ENCODE results near the gene ZNF48. TPM values are rescaled to one million over a fixed set of nuclear protein-coding genes. Genes with fewer than 3 reads are reported as not detected.

The ZNF48 gene
- total RNA-seq, 6 donors from 2014 or later: 6.8 to 29.2 (median 10.9) TPM

DNA sequence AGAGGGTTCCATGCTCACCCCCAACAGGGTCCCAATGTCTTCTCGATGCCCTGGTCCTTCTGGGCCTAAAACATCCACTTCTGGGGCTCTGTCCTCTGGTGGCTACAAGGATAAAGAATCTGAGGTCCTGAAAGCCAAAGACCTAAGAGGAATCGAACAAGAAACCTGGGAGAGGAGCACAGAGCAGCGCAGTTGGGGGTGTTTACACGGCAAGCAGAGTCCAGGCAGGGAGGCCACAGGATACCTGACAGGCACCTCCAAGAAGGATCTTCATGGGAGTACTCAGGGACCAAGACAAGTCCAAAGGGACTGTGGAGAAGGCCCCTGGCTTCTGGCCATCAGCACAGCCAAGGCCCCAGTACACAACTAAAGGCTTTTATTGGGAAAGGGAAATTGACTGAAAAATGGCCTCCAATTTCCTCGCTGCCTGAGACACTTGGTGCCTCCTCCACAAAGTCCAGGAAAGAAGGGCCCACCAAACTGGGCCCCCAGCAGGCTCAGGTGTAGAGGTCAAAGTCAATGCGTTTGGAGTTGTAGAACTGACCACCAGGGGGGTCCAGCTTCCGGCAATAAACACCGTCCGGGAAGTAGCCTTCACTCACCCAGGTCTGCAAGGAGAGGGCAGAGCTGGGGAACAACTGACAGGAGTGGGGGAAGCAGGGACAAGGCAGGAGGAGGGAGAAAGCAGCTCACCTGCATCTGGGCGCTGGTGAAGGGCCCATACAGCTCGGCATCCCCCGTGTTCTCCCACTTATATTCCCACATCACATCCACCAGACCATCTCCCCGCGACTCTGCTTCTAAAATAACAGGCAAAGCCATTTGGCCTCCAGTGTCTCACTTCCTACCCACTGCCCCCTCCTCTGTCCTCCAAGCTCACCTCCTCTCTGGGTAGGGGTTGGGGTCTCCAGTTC, 42.5 kb upstream of the ZNF48 start:
- Histone ChIP-seq H3K4me3 (no peak overlapping the region), H3K27ac (peak overlapping the region; percentile 46 to 97 (median 76)), H3K4me1 (peaks cover 42 to 54% (median 43%) of the 10 kb centered on the region in 4 donors), H3K9me3 (no peaks in the 10 kb centered on the region), H3K27me3 (no peaks in the 10 kb centered on the region), H3K36me3 (peaks cover 12 to 53% (median 41%) of the 10 kb centered on the region in 4 donors)
- TF ChIP-seq POLR2AphosphoS5 (IDR thresholded peaks at IDR 0.05) (no peak), EP300 (IDR thresholded peaks at IDR 0.05) (no peak), POLR2A (IDR thresholded peaks at IDR 0.05) (no peak)
- no peak for ATAC-seq (ENCODE audit: low FRiP score in 2 of 2)
- no peak for DNase-seq
- WGBS, 2 donors: 87 to 92% methylated on average over 14 of the region's 14 CpGs

DNA sequence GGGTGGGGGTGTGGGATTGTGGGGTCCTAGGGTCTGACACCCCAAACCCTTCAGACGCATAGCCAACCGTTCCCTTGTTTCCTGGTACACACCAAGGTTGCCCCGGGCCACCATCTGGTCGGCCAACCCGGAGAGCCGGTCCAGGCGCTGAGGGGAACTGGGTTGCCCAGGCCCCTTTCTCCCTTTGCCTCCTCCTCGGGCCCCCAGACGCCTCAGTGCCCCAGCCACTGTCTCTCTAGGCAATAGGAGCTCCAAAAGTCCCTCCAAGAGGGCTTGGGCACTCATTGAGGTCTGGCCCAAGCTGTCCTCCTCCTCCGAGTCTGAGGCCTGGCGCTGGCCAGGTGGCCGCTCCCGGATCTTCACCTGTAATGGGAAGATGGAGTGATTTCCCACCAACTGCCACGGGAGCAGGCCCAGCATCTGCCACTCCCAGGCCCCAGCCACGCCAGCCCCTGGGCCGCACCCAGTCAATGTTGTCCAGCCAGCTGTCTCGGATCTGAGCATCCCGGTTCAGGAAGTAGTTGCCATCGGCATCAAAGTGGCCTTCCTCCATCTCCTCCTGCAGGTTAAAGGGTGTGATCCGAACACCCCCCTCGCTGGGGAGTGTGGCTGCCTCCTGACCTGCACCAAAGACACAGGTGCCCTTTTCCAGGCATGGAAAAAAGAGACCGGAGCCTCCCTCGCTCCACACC, 41.6 kb upstream of the ZNF48 start:
- 83 to 92% methylated on average over 13 to 22 of the region's 23 CpGs for WGBS, 2 donors
- H3K4me1 ChIP-seq: peaks cover 42 to 54% (median 43%) of the 10 kb centered on the region in 4 donors
- ATAC-seq (ENCODE audit: low FRiP score in 2 of 2): no peak
- no peaks in the 10 kb centered on the region for H3K27me3 ChIP-seq
- no peak for TF ChIP-seq EP300 (IDR thresholded peaks at IDR 0.05)
- no peak for TF ChIP-seq POLR2AphosphoS5 (IDR thresholded peaks at IDR 0.05)
- TF ChIP-seq POLR2A (IDR thresholded peaks at IDR 0.05): no peak
- TF ChIP-seq, protein P1, sequence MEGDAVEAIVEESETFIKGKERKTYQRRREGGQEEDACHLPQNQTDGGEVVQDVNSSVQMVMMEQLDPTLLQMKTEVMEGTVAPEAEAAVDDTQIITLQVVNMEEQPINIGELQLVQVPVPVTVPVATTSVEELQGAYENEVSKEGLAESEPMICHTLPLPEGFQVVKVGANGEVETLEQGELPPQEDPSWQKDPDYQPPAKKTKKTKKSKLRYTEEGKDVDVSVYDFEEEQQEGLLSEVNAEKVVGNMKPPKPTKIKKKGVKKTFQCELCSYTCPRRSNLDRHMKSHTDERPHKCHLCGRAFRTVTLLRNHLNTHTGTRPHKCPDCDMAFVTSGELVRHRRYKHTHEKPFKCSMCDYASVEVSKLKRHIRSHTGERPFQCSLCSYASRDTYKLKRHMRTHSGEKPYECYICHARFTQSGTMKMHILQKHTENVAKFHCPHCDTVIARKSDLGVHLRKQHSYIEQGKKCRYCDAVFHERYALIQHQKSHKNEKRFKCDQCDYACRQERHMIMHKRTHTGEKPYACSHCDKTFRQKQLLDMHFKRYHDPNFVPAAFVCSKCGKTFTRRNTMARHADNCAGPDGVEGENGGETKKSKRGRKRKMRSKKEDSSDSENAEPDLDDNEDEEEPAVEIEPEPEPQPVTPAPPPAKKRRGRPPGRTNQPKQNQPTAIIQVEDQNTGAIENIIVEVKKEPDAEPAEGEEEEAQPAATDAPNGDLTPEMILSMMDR (IDR thresholded peaks at IDR 0.05): no peak
- H3K4me3 ChIP-seq: peak overlapping the region in 1 of 4 donors; percentile 66
- H3K27ac ChIP-seq: peak overlapping the region in 3 of 4 donors; percentile 95 to 97 (median 96)
- DNase-seq: peak in 1 of 2 donors; percentile 67
- H3K36me3 ChIP-seq: peaks cover 18 to 62% (median 49%) of the 10 kb centered on the region in 4 donors
- no peaks in the 10 kb centered on the region for H3K9me3 ChIP-seq

DNA sequence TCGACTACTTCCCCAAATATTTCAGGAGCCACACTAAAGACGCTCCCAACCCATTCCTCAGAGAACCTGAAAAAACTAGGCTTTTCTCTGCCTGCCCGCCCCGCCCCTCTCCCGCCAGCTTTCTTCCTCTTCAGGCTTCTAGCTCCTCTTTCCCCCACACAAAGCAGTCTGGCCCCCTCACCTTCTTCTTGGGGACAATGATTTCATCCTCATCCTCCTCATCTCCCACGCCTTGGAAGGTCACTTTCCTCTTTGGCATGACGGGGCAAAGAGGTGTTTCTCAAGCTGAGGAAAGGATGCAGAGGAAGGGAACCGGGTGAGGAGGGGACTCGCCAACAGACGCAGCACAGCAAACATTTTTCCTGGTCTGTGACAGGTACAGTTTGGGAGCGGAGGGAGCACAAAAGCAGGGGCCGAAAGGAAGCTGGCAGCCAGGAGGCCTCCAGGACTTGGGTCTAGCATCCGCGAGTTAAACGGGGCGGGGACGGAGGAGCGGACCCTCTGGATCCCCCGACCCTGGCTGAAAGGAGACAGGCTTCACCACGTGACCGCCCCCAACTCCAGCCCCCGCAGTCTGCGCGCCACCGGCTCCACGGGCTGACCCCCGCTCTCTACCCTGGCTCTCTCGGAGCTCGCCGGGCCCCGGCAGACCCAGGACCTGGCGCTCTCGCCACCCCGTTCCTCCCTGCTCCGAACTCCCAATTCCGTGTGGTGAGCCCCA, 40.6 kb upstream of the ZNF48 start:
- no peaks in the 10 kb centered on the region for H3K9me3 ChIP-seq
- peak overlapping the region; percentile 93 to 97 (median 96) for H3K27ac ChIP-seq
- ATAC-seq (ENCODE audit: low FRiP score in 2 of 2) (peak; percentile 50 to 56), DNase-seq (no peak)
- H3K36me3 ChIP-seq: peaks cover 25 to 71% (median 59%) of the 10 kb centered on the region in 4 donors
- H3K4me1 ChIP-seq: peaks cover 42 to 54% (median 43%) of the 10 kb centered on the region in 4 donors
- no peaks in the 10 kb centered on the region for H3K27me3 ChIP-seq
- H3K4me3 ChIP-seq: peak overlapping the region; percentile 66 to 99 (median 82)
- TF ChIP-seq, protein P1 (IDR thresholded peaks at IDR 0.05): peak in 2 of 6 experiments; percentile 9 to 20
- TF ChIP-seq EP300 (IDR thresholded peaks at IDR 0.05): no peak
- TF ChIP-seq POLR2A (IDR thresholded peaks at IDR 0.05): no peak
- 3% methylated on average over 22 to 29 of the region's 36 CpGs for WGBS, 2 donors

DNA sequence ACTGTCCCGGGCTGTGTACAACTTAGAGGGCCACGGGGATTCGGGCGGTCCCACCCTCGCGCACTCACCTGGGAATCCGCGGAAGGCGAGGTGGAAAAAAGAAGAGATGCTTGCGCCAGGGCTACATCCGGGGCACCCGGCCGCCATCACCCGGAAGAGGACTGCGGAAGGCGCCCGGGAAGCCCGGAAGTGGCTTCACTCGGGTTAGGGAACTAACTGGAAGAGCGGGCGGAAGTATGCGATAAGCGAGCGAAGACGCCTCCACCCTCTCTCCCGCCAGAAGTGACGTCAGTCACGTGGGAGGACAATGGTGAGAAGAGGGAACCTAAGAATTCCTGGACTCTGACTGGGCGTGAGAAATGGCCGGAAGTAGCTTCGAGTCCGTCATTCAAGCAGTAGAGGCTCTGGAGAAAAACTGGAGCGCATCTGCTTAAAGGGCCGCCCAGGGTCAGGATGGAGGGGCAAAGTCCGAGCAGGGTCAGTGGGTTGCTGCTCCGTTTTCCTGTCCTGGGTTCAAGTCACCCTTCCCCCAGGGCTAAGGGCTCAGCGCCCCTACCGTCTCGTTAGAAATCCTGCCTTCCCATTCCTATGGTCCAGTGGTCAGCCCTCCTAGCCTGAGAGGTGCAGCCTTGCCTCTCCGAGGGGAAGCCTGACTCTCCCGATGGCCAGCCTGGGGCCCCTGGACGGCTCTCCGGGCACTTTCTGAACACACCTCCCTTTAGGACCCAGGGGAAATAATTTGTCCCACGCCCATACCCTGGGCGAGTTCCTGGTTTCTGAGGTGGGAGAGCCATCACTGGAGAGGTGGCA, 39.9 kb upstream of the ZNF48 start, which contains the start of gene CD2BP2:
CD2BP2 (minus strand) TSS at position 165 of the 810 bp plus-strand sequence. CDS start 627 bp downstream, outside the sequence.
- ATAC-seq (ENCODE audit: low FRiP score in 2 of 2): peak; percentile 93 to 95
- Histone ChIP-seq H3K27me3 (no peaks in the 10 kb centered on the region), H3K27ac (peak within 1 kb of the TSS; percentile 93 to 97 (median 96)), H3K36me3 (peaks cover 25 to 72% (median 62%) of the 10 kb centered on the region in 4 donors), H3K4me3 (peak within 1 kb of the TSS; percentile 66 to 99 (median 82)), H3K9me3 (no peaks in the 10 kb centered on the region), H3K4me1 (peaks cover 42 to 58% (median 43%) of the 10 kb centered on the region in 4 donors)
- peak in 3 of 4 donors; percentile 33 to 76 (median 58) for TF ChIP-seq POLR2A (IDR thresholded peaks at IDR 0.05)
- TF ChIP-seq, protein P1 (IDR thresholded peaks at IDR 0.05): no peak
- peak in 2 of 4 donors; percentile 59 to 75 for TF ChIP-seq EP300 (IDR thresholded peaks at IDR 0.05)
- peak; percentile 90 to 97 for TF ChIP-seq POLR2AphosphoS5 (IDR thresholded peaks at IDR 0.05)
- DNase-seq: peak; percentile 95 to 97
- WGBS, 2 donors: 1 to 2% methylated on average over 37 to 43 of the region's 45 CpGs
